Transverse colon (tissue), 4 donors: ENCODE results near the gene RAB3GAP2. TPM values are rescaled to one million over a fixed set of nuclear protein-coding genes. Genes with fewer than 3 reads are reported as not detected.

ENCODE experiments used
- DNase-seq: peaks from one replicate; pipeline ENCODE4 v3.0.0-alpha.2; 2019
- H3K27ac ChIP-seq, 4 donors: fragments of 200-600 bp; sonication (generic); 2 replicates each; pipeline ENCODE4 v1.5.1; 2016 to 2018; ENCODE audit warnings: inconsistent platforms in 4 of 4
- H3K27me3 ChIP-seq: fragments of 200-600 bp; sonication (generic); 2 replicates; pipeline ENCODE4 v1.5.1; 2017; ENCODE audit warnings: inconsistent platforms
- H3K36me3 ChIP-seq, 4 donors: fragments of 200-600 bp; sonication (generic); 2 replicates each; pipeline ENCODE4 v1.5.1; 2017 to 2019; ENCODE audit warnings: inconsistent platforms in 4 of 4
- H3K4me1 ChIP-seq, 4 donors: fragments of 200-600 bp; sonication (generic); 2 replicates each; pipeline ENCODE4 v1.5.1; 2017 to 2020; ENCODE audit warnings: inconsistent platforms in 4 of 4
- H3K4me3 ChIP-seq, 4 donors: fragments of 200-600 bp; sonication (generic); 1 replicate in 1 of 4; 2 replicates in 3 of 4; pipeline versions ENCODE4 v1.5.1 to v1.6.1; 2017 to 2019; ENCODE audit warnings: inconsistent platforms in 4 of 4
- H3K9me3 ChIP-seq, 2 donors: fragments of 200-600 bp; sonication (generic); 2 replicates each; pipeline ENCODE4 v1.5.1; 2017 to 2019; ENCODE audit warnings: inconsistent platforms in 2 of 2
- EP300 ChIP-seq: sonication (generic); formaldehyde crosslinking; IDR thresholded peaks from one replicate; pipeline ENCODE4 v1.6.1; 2017; ENCODE audit warnings: antibody characterized with exemption, low read depth
- POLR2A ChIP-seq: fragments of 450-650 bp; IDR thresholded peaks from one replicate; pipeline ENCODE4 v1.6.1; 2016; ENCODE audit warnings: antibody characterized with exemption, mild to moderate bottlenecking, moderate library complexity
- POLR2AphosphoS5 ChIP-seq, 3 donors: sonication (generic); formaldehyde crosslinking; IDR thresholded peaks; one replicate each; pipeline ENCODE4 v1.6.1; 2016; ENCODE audit warnings: antibody characterized with exemption in 3 of 3
- WGBS, 2 donors: methylation state at CpG; one replicate each; pipeline ENCODE4 v1.1.5; 2018; ENCODE audit warnings: low coverage in 1 of 2; 5-methylcytosine and 5-hydroxymethylcytosine counted together
- in situ Hi-C, 4 donors: fragments of 200-750 bp; cut with MboI; loops; one replicate each; pipeline versions ENCODE4 v1.15.0 to v1.15.1; 2017; ENCODE audit warnings: low sequenced_read_pairs in 3 of 4, low pct_ligation_motif_present in 1 of 4, low pct_unique_long_range_greater_than_20kb in 1 of 4
- intact Hi-C: fragments of 100-400 bp; cut with DNase I; formaldehyde crosslinking; loops from one replicate; pipeline ENCODE4 v1.15.1; 2023; ENCODE audit warnings: low total_unique reads
- total RNA-seq, 4 donors: library from RNA; depleted of rRNA; stranded (reverse); fragments of >200 nt; gene quantifications; one replicate each; pipeline ENCODE4 v1.1.0, GENCODE V29; 2016
- TF ChIP-seq, protein P1 (sequence below), 5 experiments: fragments of 200-600 bp in 3 of 5; fragments of 450-650 bp in 2 of 5; sonication (generic) in 3 of 5; IDR thresholded peaks; 1 replicate in 2 of 5; 2 replicates in 3 of 5; pipeline ENCODE4 v1.5.1; 2016 to 2017; ENCODE audit warnings: antibody characterized with exemption in 5 of 5, inconsistent platforms in 3 of 5, mild to moderate bottlenecking in 2 of 5, moderate library complexity in 1 of 5

Gene RAB3GAP2
- total RNA-seq, 4 donors from 2014 or later, result 17.6 to 28.1 (median 23.9) TPM

- no peak overlapping the region for H3K27ac ChIP-seq
- H3K4me1 ChIP-seq, result no peaks in the 10 kb centered on the region
- in situ Hi-C loops (no loop called here), intact Hi-C loops (no loop called here)
- DNase-seq, result no peak
- no peak for TF ChIP-seq POLR2A
- TF ChIP-seq, protein P1, sequence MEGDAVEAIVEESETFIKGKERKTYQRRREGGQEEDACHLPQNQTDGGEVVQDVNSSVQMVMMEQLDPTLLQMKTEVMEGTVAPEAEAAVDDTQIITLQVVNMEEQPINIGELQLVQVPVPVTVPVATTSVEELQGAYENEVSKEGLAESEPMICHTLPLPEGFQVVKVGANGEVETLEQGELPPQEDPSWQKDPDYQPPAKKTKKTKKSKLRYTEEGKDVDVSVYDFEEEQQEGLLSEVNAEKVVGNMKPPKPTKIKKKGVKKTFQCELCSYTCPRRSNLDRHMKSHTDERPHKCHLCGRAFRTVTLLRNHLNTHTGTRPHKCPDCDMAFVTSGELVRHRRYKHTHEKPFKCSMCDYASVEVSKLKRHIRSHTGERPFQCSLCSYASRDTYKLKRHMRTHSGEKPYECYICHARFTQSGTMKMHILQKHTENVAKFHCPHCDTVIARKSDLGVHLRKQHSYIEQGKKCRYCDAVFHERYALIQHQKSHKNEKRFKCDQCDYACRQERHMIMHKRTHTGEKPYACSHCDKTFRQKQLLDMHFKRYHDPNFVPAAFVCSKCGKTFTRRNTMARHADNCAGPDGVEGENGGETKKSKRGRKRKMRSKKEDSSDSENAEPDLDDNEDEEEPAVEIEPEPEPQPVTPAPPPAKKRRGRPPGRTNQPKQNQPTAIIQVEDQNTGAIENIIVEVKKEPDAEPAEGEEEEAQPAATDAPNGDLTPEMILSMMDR (IDR thresholded peaks at IDR 0.05), result no peak
- TF ChIP-seq EP300, result no peak
- TF ChIP-seq POLR2AphosphoS5 (IDR thresholded peaks at IDR 0.05), result no peak
- no peaks in the 10 kb centered on the region for H3K9me3 ChIP-seq
- WGBS, 2 donors, result 81% methylated on average over 1 of the region's 1 CpG; no CpG with 5 or more reads in 1 of the 2 donors
- H3K4me3 ChIP-seq, result no peak overlapping the region
- H3K36me3 ChIP-seq, result no peaks in the 10 kb centered on the region
- H3K27me3 ChIP-seq, result no peaks in the 10 kb centered on the region
These were observed 46.4 kb upstream of the RAB3GAP2 start for GRCh38 chr1:220318673-220319072.

GRCh38 chr1:220317161-220317560 is 44.9 kb upstream of the RAB3GAP2 start:
- DNase-seq, result no peak
- TF ChIP-seq, protein P1 (IDR thresholded peaks at IDR 0.05), result no peak
- TF ChIP-seq EP300 (no peak), POLR2A (no peak), POLR2AphosphoS5 (IDR thresholded peaks at IDR 0.05) (no peak)
- in situ Hi-C loops (no loop called here), intact Hi-C loops (no loop called here)
- no peaks in the 10 kb centered on the region for H3K4me1 ChIP-seq
- no peaks in the 10 kb centered on the region for H3K36me3 ChIP-seq
- 59% methylated on average over 4 of the region's 4 CpGs; no CpG with 5 or more reads in 1 of the 2 donors for WGBS, 2 donors
- no peak overlapping the region for H3K27ac ChIP-seq
- no peak overlapping the region for H3K4me3 ChIP-seq
- H3K27me3 ChIP-seq, result no peaks in the 10 kb centered on the region
- no peaks in the 10 kb centered on the region for H3K9me3 ChIP-seq

DNA sequence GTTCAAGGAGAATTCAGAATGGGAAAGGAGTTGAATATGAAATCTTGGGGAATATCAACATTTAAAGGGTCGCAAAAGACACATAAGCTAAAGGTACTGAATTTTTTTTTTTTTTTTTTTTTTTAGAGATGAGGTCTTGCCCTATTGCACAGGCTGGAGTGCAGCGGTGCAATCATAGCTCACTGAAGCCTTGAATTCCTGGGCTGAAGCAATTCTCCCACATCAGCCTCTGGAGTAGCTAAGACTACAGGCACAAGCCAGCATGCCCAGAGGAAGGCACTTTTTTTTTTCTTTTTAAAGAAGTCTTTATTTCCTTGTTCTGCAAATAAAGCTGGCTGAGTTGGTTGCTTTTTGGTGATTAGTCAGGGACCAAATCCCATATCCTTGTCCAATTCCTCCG is 44.1 kb upstream of the RAB3GAP2 start:
- intact Hi-C loops, result no loop called here
- no peak for TF ChIP-seq POLR2AphosphoS5 (IDR thresholded peaks at IDR 0.05)
- TF ChIP-seq, protein P1 (IDR thresholded peaks at IDR 0.05), result no peak
- TF ChIP-seq EP300, result no peak
- TF ChIP-seq POLR2A, result no peak
- whole genome bisulfite sequencing, 2 donors, result 89 to 93% methylated on average over 3 of the region's 3 CpGs
- Histone ChIP-seq H3K4me1 (no peaks in the 10 kb centered on the region), H3K4me3 (no peak overlapping the region), H3K27ac (no peak overlapping the region), H3K36me3 (no peaks in the 10 kb centered on the region), H3K27me3 (no peaks in the 10 kb centered on the region), H3K9me3 (no peaks in the 10 kb centered on the region)
- no peak for DNase-seq
- in situ Hi-C loops, result no loop called here

DNA sequence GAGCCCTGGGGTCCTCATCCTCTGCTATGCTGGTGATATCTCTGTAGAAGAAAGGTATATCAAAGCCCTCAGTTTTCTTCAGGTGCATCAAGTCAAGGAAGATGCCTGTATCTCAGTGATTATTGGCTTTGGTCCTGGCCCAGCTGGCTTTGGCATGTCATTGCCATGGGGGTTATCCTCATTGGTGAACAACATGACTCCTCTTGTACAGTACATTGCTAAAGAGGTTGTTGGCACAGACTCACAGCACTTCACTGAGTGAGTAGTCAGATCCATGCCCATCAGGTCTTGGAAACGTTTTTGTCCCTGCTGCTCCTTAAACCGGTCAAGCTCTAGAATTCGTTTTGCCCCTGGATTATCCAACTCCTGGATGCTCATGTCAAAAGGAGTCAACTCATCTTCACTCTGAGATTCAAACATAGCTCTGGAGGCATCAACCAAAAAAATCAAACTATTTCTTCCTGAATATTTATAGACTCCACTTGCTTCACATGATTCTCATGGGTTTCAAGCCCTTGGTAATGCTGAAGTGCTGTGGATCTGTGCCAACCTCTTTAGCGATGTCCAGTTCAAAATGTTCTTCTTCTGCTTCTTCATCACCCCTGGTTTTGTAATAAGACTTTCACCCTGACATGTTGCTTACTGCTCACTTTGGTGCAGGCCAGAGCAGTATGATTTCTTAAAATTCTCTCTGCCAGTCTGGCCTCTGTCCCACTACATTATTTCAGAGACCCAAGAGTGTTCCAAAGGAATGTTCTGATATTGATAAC is 43.0 kb upstream of the RAB3GAP2 start:
- no peak overlapping the region for H3K27ac ChIP-seq
- WGBS, 2 donors, result 82 to 89% methylated on average over 1 to 4 of the region's 4 CpGs
- no peak for DNase-seq
- no peaks in the 10 kb centered on the region for H3K27me3 ChIP-seq
- H3K36me3 ChIP-seq, result no peaks in the 10 kb centered on the region
- no peaks in the 10 kb centered on the region for H3K4me1 ChIP-seq
- in situ Hi-C loops (no loop called here), intact Hi-C loops (no loop called here)
- H3K4me3 ChIP-seq, result no peak overlapping the region
- TF ChIP-seq EP300 (no peak), POLR2A (no peak), POLR2AphosphoS5 (IDR thresholded peaks at IDR 0.05) (no peak)
- TF ChIP-seq, protein P1 (IDR thresholded peaks at IDR 0.05), result no peak
- no peaks in the 10 kb centered on the region for H3K9me3 ChIP-seq
